Fibroblast of skin of right quadriceps (primary cell): Measurements from ENCODE around the gene LRFN4.
A peak's percentile ranks its signal among the peaks of the same experiment; 100 is the strongest.

Experiments used
- DNase-seq: peaks from one replicate; pipeline ENCODE4 v3.0.0-alpha.2; 2013

LRFN4 gene

GRCh38 chr11:66874232-66874631 is 17.4 kb downstream of the LRFN4 start:
- no peak for DNase-seq

GRCh38 chr11:66875378-66875777 is 18.5 kb downstream of the LRFN4 start:
- DNase-seq: no peak

GRCh38 chr11:66877588-66878385 is 20.9 kb downstream of the LRFN4 start:
- no peak for DNase-seq

GRCh38 chr11:66878474-66878873 is 21.6 kb downstream of the LRFN4 start:
- no peak for DNase-seq

GRCh38 chr11:66879000-66879399 is 22.1 kb downstream of the LRFN4 start:
- no peak for DNase-seq

- no peak for DNase-seq
Observed at GRCh38 chr11:66879583-66879982, 22.7 kb downstream of the LRFN4 start.

DNA sequence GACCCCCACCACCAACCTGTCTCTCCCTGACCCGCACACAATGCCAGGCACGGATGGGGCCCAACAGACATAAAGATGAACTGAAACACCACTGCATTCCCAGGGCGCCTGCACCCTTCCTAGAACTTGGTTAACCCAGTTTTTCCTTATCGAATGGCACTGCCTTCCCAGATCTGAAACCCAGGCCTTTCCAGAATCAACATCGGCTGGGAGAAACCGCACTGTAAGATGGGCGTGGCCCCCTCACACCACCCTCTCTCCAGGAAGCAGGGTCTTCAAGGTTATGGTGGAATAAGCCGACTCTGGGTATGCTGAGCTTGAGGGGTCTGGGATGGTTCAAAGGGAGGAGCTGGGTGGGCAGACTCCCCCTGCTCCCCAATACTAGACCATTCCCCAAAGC is 23.1 kb downstream of the LRFN4 start:
- DNase-seq: no peak

- no peak for DNase-seq
Observed at GRCh38 chr11:66880496-66881450, 23.9 kb downstream of the LRFN4 start.

GRCh38 chr11:66881451-66881835 is 24.6 kb downstream of the LRFN4 start:
- DNase-seq: no peak

GRCh38 chr11:66881927-66882452 is 25.1 kb downstream of the LRFN4 start:
- no peak for DNase-seq

DNA sequence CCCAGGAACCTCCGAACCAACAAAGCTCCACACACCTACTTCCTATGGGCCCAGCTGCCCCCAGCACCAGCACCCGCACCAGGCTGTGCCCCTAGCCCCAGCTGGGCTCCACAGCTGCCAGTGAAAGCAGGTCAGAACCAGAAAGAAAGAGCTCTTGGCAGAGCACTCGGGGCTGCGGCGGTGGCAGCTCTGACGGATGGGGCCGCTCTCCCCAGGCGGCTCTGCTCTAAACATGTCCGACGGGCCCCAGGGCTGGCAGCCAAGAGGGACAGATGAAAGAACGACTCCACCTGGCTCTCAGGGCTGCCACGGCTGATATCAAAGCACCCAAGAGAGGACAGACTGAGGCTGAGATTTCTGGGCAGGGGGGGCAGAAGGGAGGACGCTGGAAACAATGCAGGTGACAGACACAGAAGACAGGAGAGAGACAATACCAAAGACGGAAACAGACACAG is 25.7 kb downstream of the LRFN4 start:
- no peak for DNase-seq

- DNase-seq: peak; percentile 61
Observed at GRCh38 chr11:66883016-66883965, 26.4 kb downstream of the LRFN4 start.

GRCh38 chr11:66884443-66884842 is 27.6 kb downstream of the LRFN4 start:
- no peak for DNase-seq

- DNase-seq: no peak
Observed at GRCh38 chr11:66885469-66885868, 28.6 kb downstream of the LRFN4 start.

DNA sequence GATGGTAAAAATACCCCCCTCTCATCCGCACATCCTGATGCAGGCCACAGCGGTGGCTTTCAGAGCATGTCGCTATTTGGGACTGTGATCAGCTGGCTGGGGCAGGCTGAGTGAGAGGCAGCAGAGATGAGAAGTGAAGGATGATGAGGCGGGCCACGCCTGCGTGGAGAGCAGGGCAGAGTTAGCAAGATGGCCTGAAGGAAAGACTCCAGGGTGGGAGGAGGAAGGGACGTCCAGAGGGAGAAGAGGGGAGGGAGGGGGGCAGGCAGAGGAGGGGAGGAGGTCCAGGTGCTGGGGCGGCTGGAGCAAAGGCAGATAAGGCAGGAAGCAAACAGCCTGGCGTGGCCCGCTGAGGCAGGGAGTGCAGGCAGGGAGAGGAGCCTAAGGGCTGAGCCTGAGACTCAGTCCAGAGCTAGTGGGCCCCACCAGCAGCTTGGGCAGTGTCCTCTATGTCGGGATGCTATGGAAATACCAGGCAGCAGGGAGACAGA is 29.1 kb downstream of the LRFN4 start:
- no peak for DNase-seq

GRCh38 chr11:66886671-66887221 is 29.9 kb downstream of the LRFN4 start:
- DNase-seq: peak; percentile 30

DNA sequence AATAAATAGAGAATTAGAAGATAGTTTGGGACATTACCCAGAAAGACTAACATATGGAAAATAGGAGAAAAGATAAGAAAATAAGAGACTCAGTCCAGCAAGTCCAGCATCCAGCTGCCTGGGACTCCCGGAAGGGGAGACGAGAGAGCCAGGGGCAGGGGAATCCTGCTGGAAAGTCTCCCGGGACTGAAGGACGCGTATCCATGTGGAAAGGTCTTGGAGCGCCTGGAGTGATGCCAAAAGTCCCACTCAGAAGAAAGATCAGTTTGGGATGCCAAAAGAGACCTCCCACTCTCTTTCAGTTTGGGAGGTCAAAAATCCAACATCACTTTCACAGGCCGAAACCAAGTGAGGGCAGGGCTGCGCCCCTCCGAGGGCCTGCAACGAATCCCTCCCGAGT is 30.7 kb downstream of the LRFN4 start:
- DNase-seq: no peak

DNA sequence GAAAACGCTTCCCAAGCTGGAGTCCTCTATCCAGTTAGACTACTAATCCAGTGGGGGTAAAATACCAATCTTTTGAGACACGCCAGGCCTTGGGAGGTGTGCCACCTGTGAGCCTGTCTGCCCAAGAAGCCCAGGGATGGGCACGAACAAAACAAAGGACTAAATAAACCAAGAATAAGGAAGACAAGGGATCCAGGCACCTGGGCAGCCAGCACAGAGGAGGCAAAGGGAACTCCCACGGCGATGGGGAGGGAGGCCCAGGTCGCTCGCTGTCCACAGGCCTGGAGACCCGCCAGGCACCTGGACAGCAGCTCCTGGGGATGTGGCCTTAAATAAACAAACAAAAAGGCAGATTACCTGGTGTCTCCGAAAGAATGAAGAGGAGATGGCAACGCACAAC is 31.4 kb downstream of the LRFN4 start:
- no peak for DNase-seq

- no peak for DNase-seq
Observed at GRCh38 chr11:66889960-66890359, 33.1 kb downstream of the LRFN4 start.

DNA sequence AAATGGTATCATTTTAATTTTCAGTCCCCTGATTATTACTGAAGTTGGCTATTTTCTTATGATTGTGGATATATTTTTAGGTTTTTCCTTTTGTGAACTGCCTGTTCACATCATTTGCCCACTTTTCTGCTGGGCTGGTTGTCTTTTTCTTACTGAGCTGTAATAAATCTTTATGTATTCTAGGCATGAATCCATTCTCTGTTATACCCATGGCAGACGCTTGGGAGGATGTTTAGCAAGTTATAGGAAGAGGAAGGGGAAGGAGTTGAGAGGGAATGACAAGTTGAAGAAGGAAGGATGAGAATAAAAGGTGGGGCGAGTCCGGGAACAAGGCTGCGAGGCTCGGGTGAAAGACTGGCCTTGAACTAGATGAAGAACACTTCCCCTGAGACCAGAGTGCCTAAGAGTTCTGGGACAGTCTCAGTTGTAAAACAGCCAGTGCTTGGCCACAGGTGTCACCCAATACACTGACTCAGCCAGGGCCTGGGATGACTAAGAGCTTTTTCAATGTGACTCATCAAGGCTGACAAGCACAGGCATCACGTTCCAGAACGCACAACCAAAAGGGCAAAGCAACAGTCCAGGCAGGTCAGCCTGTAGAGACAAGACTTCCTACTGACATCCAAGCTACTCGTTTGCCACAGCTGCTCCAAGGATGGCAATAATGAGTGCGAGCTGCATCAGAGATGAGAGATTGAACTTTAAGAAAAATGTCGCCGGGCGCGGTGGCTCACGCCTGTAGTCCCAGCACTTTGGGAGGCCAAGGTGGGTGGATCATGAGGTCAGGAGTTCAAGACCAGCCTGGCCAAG is 35.2 kb downstream of the LRFN4 start:
- DNase-seq: peak; percentile 89

- no peak for DNase-seq
Observed at GRCh38 chr11:66892911-66893310, 36.0 kb downstream of the LRFN4 start.
